ENCODE measurements around the gene LZTFL1.
"Not testable (repeated sequence)": the region's sequence is repeated elsewhere in the genome, so short reads cannot be mapped to it uniquely, and the experiment has no call there.

LZTFL1 gene

GRCh38 chr3:45871780-45872179 is 29.9 kb upstream of the LZTFL1 start:
- H3K27me3 Mint-ChIP-seq, result no peaks in the 10 kb centered on the region
- H3K4me3 Mint-ChIP-seq, result no peak overlapping the region
- peaks cover 4% of the 10 kb centered on the region for H3K36me3 Mint-ChIP-seq
- H3K9me3 Mint-ChIP-seq, result peaks cover 7% of the 10 kb centered on the region
- no peak overlapping the region for H3K27ac Mint-ChIP-seq
- peaks cover 43% of the 10 kb centered on the region for H3K4me1 Mint-ChIP-seq

GRCh38 chr3:45870099-45870498 is 28.2 kb upstream of the LZTFL1 start:
- peaks cover 7% of the 10 kb centered on the region for H3K9me3 Mint-ChIP-seq
- H3K27me3 Mint-ChIP-seq, result no peaks in the 10 kb centered on the region
- peaks cover 42% of the 10 kb centered on the region for H3K4me1 Mint-ChIP-seq
- peaks cover 4% of the 10 kb centered on the region for H3K36me3 Mint-ChIP-seq
- no peak overlapping the region for H3K27ac Mint-ChIP-seq
- H3K4me3 Mint-ChIP-seq, result peak overlapping the region; percentile 38

- peaks cover 45% of the 10 kb centered on the region for H3K4me1 Mint-ChIP-seq
- no peaks in the 10 kb centered on the region for H3K27me3 Mint-ChIP-seq
Observed at GRCh38 chr3:45869638-45870037, 27.7 kb upstream of the LZTFL1 start.

GRCh38 chr3:45868650-45869049 is 26.7 kb upstream of the LZTFL1 start:
- no peak overlapping the region for H3K27ac Mint-ChIP-seq
- peaks cover 46% of the 10 kb centered on the region for H3K4me1 Mint-ChIP-seq

More at GRCh38 chr3:45869638-45870037, 27.7 kb upstream of the LZTFL1 start:
- H3K9me3 Mint-ChIP-seq, result peaks cover 7% of the 10 kb centered on the region
- H3K27ac Mint-ChIP-seq, result no peak overlapping the region
- peaks cover 4% of the 10 kb centered on the region for H3K36me3 Mint-ChIP-seq
- peak overlapping the region; percentile 38 for H3K4me3 Mint-ChIP-seq

GRCh38 chr3:45868213-45868612 is 26.3 kb upstream of the LZTFL1 start:
- Mint-ChIP-seq H3K27me3 (no peaks in the 10 kb centered on the region), H3K4me3 (no peak overlapping the region), H3K4me1 (peaks cover 46% of the 10 kb centered on the region), H3K36me3 (peaks cover 4% of the 10 kb centered on the region), H3K9me3 (peaks cover 6% of the 10 kb centered on the region), H3K27ac (no peak overlapping the region)

More at GRCh38 chr3:45868650-45869049, 26.7 kb upstream of the LZTFL1 start:
- Mint-ChIP-seq H3K36me3 (peaks cover under 1% of the 10 kb centered on the region), H3K27me3 (no peaks in the 10 kb centered on the region), H3K4me3 (no peak overlapping the region), H3K9me3 (peaks cover 3% of the 10 kb centered on the region)

GRCh38 chr3:45865563-45865962 is 23.6 kb upstream of the LZTFL1 start:
- peaks cover 6% of the 10 kb centered on the region for H3K9me3 Mint-ChIP-seq
- peaks cover 7% of the 10 kb centered on the region for H3K36me3 Mint-ChIP-seq
- no peak overlapping the region for H3K27ac Mint-ChIP-seq
- peaks cover 45% of the 10 kb centered on the region for H3K4me1 Mint-ChIP-seq
- peaks cover 1% of the 10 kb centered on the region for H3K27me3 Mint-ChIP-seq
- no peak overlapping the region for H3K4me3 Mint-ChIP-seq

GRCh38 chr3:45864760-45865519 is 23.0 kb upstream of the LZTFL1 start:
- Mint-ChIP-seq H3K4me3 (no peak overlapping the region), H3K27me3 (peaks cover 1% of the 10 kb centered on the region), H3K27ac (no peak overlapping the region), H3K9me3 (peaks cover 6% of the 10 kb centered on the region), H3K4me1 (peaks cover 40% of the 10 kb centered on the region), H3K36me3 (peaks cover 7% of the 10 kb centered on the region)

GRCh38 chr3:45861043-45861719 is 19.3 kb upstream of the LZTFL1 start:
- no peak overlapping the region for H3K27ac Mint-ChIP-seq
- H3K4me3 Mint-ChIP-seq, result no peak overlapping the region
- peaks cover 36% of the 10 kb centered on the region for H3K4me1 Mint-ChIP-seq
- H3K9me3 Mint-ChIP-seq, result peaks cover 6% of the 10 kb centered on the region
- peaks cover 1% of the 10 kb centered on the region for H3K27me3 Mint-ChIP-seq
- H3K36me3 Mint-ChIP-seq, result peaks cover 7% of the 10 kb centered on the region

GRCh38 chr3:45860481-45860880 is 18.6 kb upstream of the LZTFL1 start:
- peaks cover 7% of the 10 kb centered on the region for H3K36me3 Mint-ChIP-seq
- peaks cover 43% of the 10 kb centered on the region for H3K4me1 Mint-ChIP-seq
- H3K4me3 Mint-ChIP-seq, result no peak overlapping the region
- H3K9me3 Mint-ChIP-seq, result peaks cover 6% of the 10 kb centered on the region
- peaks cover 1% of the 10 kb centered on the region for H3K27me3 Mint-ChIP-seq
- H3K27ac Mint-ChIP-seq, result no peak overlapping the region

GRCh38 chr3:45858809-45859543 is 17.1 kb upstream of the LZTFL1 start:
- Mint-ChIP-seq H3K27me3 (peaks cover 3% of the 10 kb centered on the region), H3K9me3 (peaks cover 6% of the 10 kb centered on the region), H3K4me1 (peaks cover 39% of the 10 kb centered on the region), H3K27ac (no peak overlapping the region), H3K4me3 (no peak overlapping the region), H3K36me3 (peaks cover 7% of the 10 kb centered on the region)

- not testable (repeated sequence) for H3K9me3 Mint-ChIP-seq, H3K4me3 Mint-ChIP-seq, H3K27me3 Mint-ChIP-seq, H3K36me3 Mint-ChIP-seq, H3K27ac Mint-ChIP-seq
- peaks cover 44% of the 10 kb centered on the region for H3K4me1 Mint-ChIP-seq
Observed at GRCh38 chr3:45857024-45857423, 15.1 kb upstream of the LZTFL1 start.

GRCh38 chr3:45856323-45856722 is 14.4 kb upstream of the LZTFL1 start:
- H3K9me3 Mint-ChIP-seq, H3K27me3 Mint-ChIP-seq, H3K36me3 Mint-ChIP-seq, H3K27ac Mint-ChIP-seq: not testable (repeated sequence)
- Mint-ChIP-seq H3K4me3 (peak overlapping the region; percentile 1), H3K4me1 (peaks cover 42% of the 10 kb centered on the region)

- Mint-ChIP-seq H3K36me3 (peaks cover 1% of the 10 kb centered on the region), H3K4me1 (peaks cover 34% of the 10 kb centered on the region), H3K27ac (no peak overlapping the region), H3K27me3 (peaks cover 4% of the 10 kb centered on the region), H3K4me3 (peak overlapping the region; percentile 13), H3K9me3 (no peaks in the 10 kb centered on the region)
Observed at GRCh38 chr3:45852828-45853227, 10.9 kb upstream of the LZTFL1 start.

GRCh38 chr3:45848392-45848791 is 6.5 kb upstream of the LZTFL1 start:
- Mint-ChIP-seq H3K4me3 (no peak overlapping the region), H3K36me3 (peaks cover 1% of the 10 kb centered on the region)

GRCh38 chr3:45844616-45845015 is 2.7 kb upstream of the LZTFL1 start:
- no peaks in the 10 kb centered on the region for H3K9me3 Mint-ChIP-seq
- H3K36me3 Mint-ChIP-seq, result no peaks in the 10 kb centered on the region
- no peak overlapping the region for H3K4me3 Mint-ChIP-seq
- H3K27ac Mint-ChIP-seq, result no peak overlapping the region
- no peaks in the 10 kb centered on the region for H3K27me3 Mint-ChIP-seq
- H3K4me1 Mint-ChIP-seq, result peaks cover 15% of the 10 kb centered on the region

More at GRCh38 chr3:45848392-45848791, 6.5 kb upstream of the LZTFL1 start:
- peaks cover 2% of the 10 kb centered on the region for H3K27me3 Mint-ChIP-seq
- H3K4me1 Mint-ChIP-seq, result peaks cover 13% of the 10 kb centered on the region
- no peaks in the 10 kb centered on the region for H3K9me3 Mint-ChIP-seq
- H3K27ac Mint-ChIP-seq, result no peak overlapping the region

Measured in activated naive CD4-positive, alpha-beta T cell treated with anti-CD3 and anti-CD28 coated beads, Interleukin-2, amount 50 U/mL, for 24 hours (primary cell).